Activated CD4-positive, alpha-beta memory T cell treated with anti-CD3 and anti-CD28 coated beads, Interleukin-2, amount 10 ng/mL, durations not matched to agents 7 days and 5 days (primary cell): ENCODE results near the gene AGBL1. TPM values are rescaled to one million over a fixed set of nuclear protein-coding genes. Genes with fewer than 3 reads are reported as not detected.
A peak's percentile ranks its signal among the peaks of the same experiment; 100 is the strongest.

Source experiments
- CTCF ChIA-PET: fragments of 350-600 bp; sonication (Branson Sonifier 250); formaldehyde crosslinking; loops from one replicate; lab custom pipeline; 2021; ENCODE audit warnings: antibody characterized with exemption, inconsistent platforms; lab: Charles Lee
- POLR2A ChIA-PET: fragments of 350-600 bp; sonication (Branson Sonifier 250); formaldehyde crosslinking; loops from one replicate; lab custom pipeline; 2021; ENCODE audit warnings: antibody characterized with exemption; lab: Charles Lee
- DNase-seq: peaks from one replicate; pipeline ENCODE4 v3.0.0-alpha.2; 2020
- H3K27ac Mint-ChIP-seq: one replicate; pipeline ENCODE4 v1.8.0; 2021; ENCODE audit warnings: mild to moderate bottlenecking, mixed read lengths
- H3K27me3 Mint-ChIP-seq: one replicate; pipeline ENCODE4 v1.8.0; 2021; ENCODE audit warnings: mixed read lengths
- H3K36me3 Mint-ChIP-seq: one replicate; pipeline ENCODE4 v1.8.0; 2021; ENCODE audit warnings: low read depth, mixed read lengths
- H3K4me1 Mint-ChIP-seq: one replicate; pipeline ENCODE4 v1.8.0; 2021; ENCODE audit warnings: mixed read lengths
- H3K4me3 Mint-ChIP-seq: one replicate; pipeline ENCODE4 v1.8.0; 2021; ENCODE audit warnings: mild to moderate bottlenecking, mixed read lengths
- H3K9me3 Mint-ChIP-seq: one replicate; pipeline ENCODE4 v1.8.0; 2021; ENCODE audit warnings: mixed read lengths
- total RNA-seq, 2 experiments: library from RNA; stranded (reverse); gene quantifications; one replicate each; pipeline ENCODE4 v1.2.3, GENCODE V29; 2021

AGBL1 gene
- total RNA-seq, 2 experiments from 2014 or later = not detected

GRCh38 chr15:86201313-86202008 is 121.8 kb downstream of the AGBL1 start:
- Mint-ChIP-seq H3K36me3 (no peaks in the 10 kb centered on the region), H3K27ac (no peak overlapping the region), H3K27me3 (no peaks in the 10 kb centered on the region), H3K4me3 (no peak overlapping the region), H3K4me1 (no peaks in the 10 kb centered on the region), H3K9me3 (no peaks in the 10 kb centered on the region)
- DNase-seq = no peak
- ChIA-PET POLR2A (no interaction called here), CTCF (no interaction called here)

GRCh38 chr15:86203462-86203861 is 123.8 kb downstream of the AGBL1 start:
- ChIA-PET POLR2A (no interaction called here), CTCF (no interaction called here)
- no peak for DNase-seq
- H3K27me3 Mint-ChIP-seq = no peaks in the 10 kb centered on the region
- no peak overlapping the region for H3K27ac Mint-ChIP-seq
- H3K4me3 Mint-ChIP-seq = no peak overlapping the region
- H3K36me3 Mint-ChIP-seq = no peaks in the 10 kb centered on the region
- no peaks in the 10 kb centered on the region for H3K4me1 Mint-ChIP-seq
- H3K9me3 Mint-ChIP-seq = no peaks in the 10 kb centered on the region

- Mint-ChIP-seq H3K4me1 (no peaks in the 10 kb centered on the region), H3K9me3 (no peaks in the 10 kb centered on the region), H3K4me3 (no peak overlapping the region), H3K27me3 (no peaks in the 10 kb centered on the region), H3K27ac (no peak overlapping the region), H3K36me3 (no peaks in the 10 kb centered on the region)
- CTCF ChIA-PET = no interaction called here
- POLR2A ChIA-PET = no interaction called here
- no peak for DNase-seq
These were observed 125.4 kb downstream of the AGBL1 start for GRCh38 chr15:86205096-86205495.

- H3K4me3 Mint-ChIP-seq = no peak overlapping the region
- H3K27me3 Mint-ChIP-seq = no peaks in the 10 kb centered on the region
- POLR2A ChIA-PET = no interaction called here
- peaks cover 8% of the 10 kb centered on the region for H3K9me3 Mint-ChIP-seq
- CTCF ChIA-PET = no interaction called here
- no peaks in the 10 kb centered on the region for H3K4me1 Mint-ChIP-seq
- H3K36me3 Mint-ChIP-seq = no peaks in the 10 kb centered on the region
- DNase-seq = no peak
- no peak overlapping the region for H3K27ac Mint-ChIP-seq
These were observed 133.7 kb downstream of the AGBL1 start for GRCh38 chr15:86213420-86213819.

- Mint-ChIP-seq H3K4me3 (no peak overlapping the region), H3K27ac (no peak overlapping the region), H3K27me3 (no peaks in the 10 kb centered on the region), H3K36me3 (no peaks in the 10 kb centered on the region), H3K9me3 (peaks cover 8% of the 10 kb centered on the region), H3K4me1 (no peaks in the 10 kb centered on the region)
- POLR2A ChIA-PET = no interaction called here
- CTCF ChIA-PET = no interaction called here
- DNase-seq = no peak
These were observed 134.2 kb downstream of the AGBL1 start for GRCh38 chr15:86213888-86214287.

GRCh38 chr15:86221119-86221518 is 141.4 kb downstream of the AGBL1 start:
- Mint-ChIP-seq H3K9me3 (peaks cover 8% of the 10 kb centered on the region), H3K36me3 (no peaks in the 10 kb centered on the region), H3K4me1 (no peaks in the 10 kb centered on the region), H3K27ac (no peak overlapping the region), H3K27me3 (peaks cover 2% of the 10 kb centered on the region), H3K4me3 (no peak overlapping the region)
- ChIA-PET POLR2A (no interaction called here), CTCF (no interaction called here)
- no peak for DNase-seq

- H3K4me1 Mint-ChIP-seq = peaks cover 3% of the 10 kb centered on the region
- H3K9me3 Mint-ChIP-seq = no peaks in the 10 kb centered on the region
- no peaks in the 10 kb centered on the region for H3K36me3 Mint-ChIP-seq
- POLR2A ChIA-PET = no interaction called here
- H3K27me3 Mint-ChIP-seq = peaks cover 21% of the 10 kb centered on the region
- no peak overlapping the region for H3K27ac Mint-ChIP-seq
- CTCF ChIA-PET = no interaction called here
- no peak overlapping the region for H3K4me3 Mint-ChIP-seq
- no peak for DNase-seq
These were observed 149.6 kb downstream of the AGBL1 start for GRCh38 chr15:86229306-86229705.

GRCh38 chr15:86229936-86230335 is 150.3 kb downstream of the AGBL1 start:
- Mint-ChIP-seq H3K9me3 (no peaks in the 10 kb centered on the region), H3K4me1 (peaks cover 3% of the 10 kb centered on the region), H3K36me3 (no peaks in the 10 kb centered on the region), H3K27me3 (peaks cover 22% of the 10 kb centered on the region), H3K27ac (no peak overlapping the region), H3K4me3 (no peak overlapping the region)
- no peak for DNase-seq
- CTCF ChIA-PET = no interaction called here
- POLR2A ChIA-PET = no interaction called here

GRCh38 chr15:86231864-86232721 is 152.4 kb downstream of the AGBL1 start:
- H3K4me3 Mint-ChIP-seq = no peak overlapping the region
- peaks cover 23% of the 10 kb centered on the region for H3K27me3 Mint-ChIP-seq
- POLR2A ChIA-PET = no interaction called here
- no peaks in the 10 kb centered on the region for H3K9me3 Mint-ChIP-seq
- DNase-seq = peak; percentile 20
- H3K4me1 Mint-ChIP-seq = peaks cover 3% of the 10 kb centered on the region
- CTCF ChIA-PET = interaction anchor here (0.7 to 1.5 kb wide), 3 partner anchors 7 to 392 kb away, joined by 3 read pairs; no protein-coding TSS in a partner anchor
- no peak overlapping the region for H3K27ac Mint-ChIP-seq
- H3K36me3 Mint-ChIP-seq = no peaks in the 10 kb centered on the region

- ChIA-PET CTCF (no interaction called here), POLR2A (no interaction called here)
- no peak for DNase-seq
- no peak overlapping the region for H3K27ac Mint-ChIP-seq
- H3K4me3 Mint-ChIP-seq = no peak overlapping the region
- peaks cover 3% of the 10 kb centered on the region for H3K4me1 Mint-ChIP-seq
- H3K36me3 Mint-ChIP-seq = no peaks in the 10 kb centered on the region
- no peaks in the 10 kb centered on the region for H3K9me3 Mint-ChIP-seq
- peaks cover 15% of the 10 kb centered on the region for H3K27me3 Mint-ChIP-seq
These were observed 156.0 kb downstream of the AGBL1 start for GRCh38 chr15:86235667-86236066.

GRCh38 chr15:86236356-86237110 is 156.9 kb downstream of the AGBL1 start:
- no peaks in the 10 kb centered on the region for H3K9me3 Mint-ChIP-seq
- POLR2A ChIA-PET = no interaction called here

GRCh38 chr15:86237111-86237500 is 157.4 kb downstream of the AGBL1 start:
- H3K27ac Mint-ChIP-seq = no peak overlapping the region
- peaks cover 2% of the 10 kb centered on the region for H3K4me1 Mint-ChIP-seq
- H3K27me3 Mint-ChIP-seq = peaks cover 14% of the 10 kb centered on the region
- no peak for DNase-seq
- no peaks in the 10 kb centered on the region for H3K9me3 Mint-ChIP-seq
- no peak overlapping the region for H3K4me3 Mint-ChIP-seq
- ChIA-PET POLR2A (no interaction called here), CTCF (no interaction called here)
- no peaks in the 10 kb centered on the region for H3K36me3 Mint-ChIP-seq

More at GRCh38 chr15:86236356-86237110, 156.9 kb downstream of the AGBL1 start:
- peaks cover 3% of the 10 kb centered on the region for H3K4me1 Mint-ChIP-seq
- H3K4me3 Mint-ChIP-seq = no peak overlapping the region
- no peak for DNase-seq
- no peaks in the 10 kb centered on the region for H3K36me3 Mint-ChIP-seq
- CTCF ChIA-PET = no interaction called here
- no peak overlapping the region for H3K27ac Mint-ChIP-seq
- peaks cover 15% of the 10 kb centered on the region for H3K27me3 Mint-ChIP-seq
